HG03039 (cell line): ENCODE data around the gene USP10.

Experiments
- ATAC-seq: cut with Tn5 transposase; IDR thresholded peaks from one replicate; pipeline ENCODE4 v1.9.1; 2021; ENCODE audit warnings: mild to moderate bottlenecking, moderate library complexity; ENCODE audit not compliant: unreplicated experiment

Gene USP10

DNA sequence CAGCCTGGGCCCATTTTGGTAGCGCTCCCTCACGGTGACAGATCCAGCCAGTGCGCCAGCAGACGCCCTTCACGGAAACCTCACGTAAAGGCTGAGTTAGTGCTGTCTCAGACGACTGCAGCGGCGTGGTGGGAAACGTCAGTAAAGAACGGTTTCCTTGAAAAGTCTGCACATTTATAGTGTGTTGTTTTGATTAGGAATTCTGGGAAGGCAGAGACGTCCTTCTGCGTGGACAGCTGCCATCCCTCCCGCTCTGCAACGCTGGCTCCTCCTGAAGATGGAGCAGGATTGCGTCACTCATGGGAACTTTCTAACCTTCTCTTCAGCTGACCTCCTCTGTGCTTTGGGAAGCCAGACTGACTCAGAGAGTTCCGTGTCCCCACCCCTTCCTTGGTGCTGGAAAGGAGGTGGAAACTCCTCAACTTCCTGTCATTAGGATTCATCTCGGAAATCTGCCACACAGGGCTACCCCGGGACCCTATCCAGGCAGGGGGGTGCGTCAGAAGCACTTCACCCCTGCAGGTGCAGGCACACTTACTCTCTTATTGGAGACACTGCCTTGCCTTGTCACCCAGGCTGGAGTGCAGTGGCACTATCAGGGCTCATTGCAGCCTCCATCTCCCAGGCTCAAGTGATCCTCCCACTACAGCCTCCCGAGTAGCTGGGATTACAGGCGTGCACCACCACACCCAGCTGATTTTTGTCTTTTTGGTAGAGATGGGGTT lies 95.7 kb downstream of the USP10 start:
- ATAC-seq, result no peak

DNA sequence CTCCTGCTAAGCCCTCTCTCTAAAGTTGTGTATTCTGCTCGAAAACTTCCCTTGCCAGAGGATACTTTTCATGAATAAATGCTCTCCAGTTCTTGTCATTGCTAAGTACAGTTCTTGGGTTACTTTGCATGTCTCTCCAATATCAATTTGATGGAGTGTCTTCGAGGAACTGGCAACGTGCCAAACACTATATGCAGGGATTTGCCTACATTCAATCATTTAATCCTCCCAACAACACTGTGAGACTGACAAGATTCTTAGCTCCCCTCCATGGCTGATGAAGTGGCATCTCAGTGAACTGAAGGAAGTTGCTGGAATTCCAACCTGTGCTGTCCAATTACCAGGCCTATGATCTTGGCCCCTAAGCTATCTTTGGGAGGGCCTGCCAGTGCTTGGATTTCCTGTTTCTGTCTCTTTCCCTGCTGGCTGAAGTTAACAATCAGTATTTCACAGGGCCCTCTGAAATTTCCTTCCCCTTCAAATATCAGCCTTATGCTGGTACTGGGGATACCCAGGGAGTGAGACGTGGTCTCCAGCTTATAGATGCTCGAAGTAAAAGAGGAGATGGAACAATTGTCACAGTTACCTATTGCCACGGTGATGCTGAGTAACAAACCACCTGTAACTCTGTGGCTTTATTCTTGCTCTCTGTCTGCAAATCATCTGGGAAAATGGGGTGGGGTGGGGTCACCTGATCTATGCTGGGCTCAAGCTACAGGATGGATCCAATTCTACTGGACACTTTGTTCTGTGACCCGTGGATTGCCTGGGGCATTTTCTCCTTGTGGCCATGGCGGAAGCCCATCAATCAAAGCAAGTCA lies 100.6 kb downstream of the USP10 start:
- ATAC-seq, result no peak

DNA sequence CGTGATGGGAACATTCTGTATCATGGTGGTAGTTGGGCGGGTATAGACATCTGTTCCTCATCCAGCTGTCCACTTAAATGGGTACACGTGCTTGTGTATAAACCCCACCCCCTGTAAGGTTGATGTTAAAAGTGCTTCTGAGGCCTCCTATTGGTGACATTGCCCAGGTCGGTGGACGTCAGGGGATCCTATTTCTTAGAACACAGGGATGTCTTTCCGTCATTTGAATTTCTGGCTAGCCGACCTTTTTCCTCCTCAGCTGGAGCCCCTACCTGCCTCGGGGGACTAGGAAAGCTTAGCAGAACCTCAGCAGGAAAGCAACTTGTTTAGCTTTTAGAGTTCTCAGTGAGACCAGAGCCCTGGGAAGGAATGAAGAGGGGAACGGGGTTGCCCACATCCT lies 103.3 kb downstream of the USP10 start:
- no peak for ATAC-seq

DNA sequence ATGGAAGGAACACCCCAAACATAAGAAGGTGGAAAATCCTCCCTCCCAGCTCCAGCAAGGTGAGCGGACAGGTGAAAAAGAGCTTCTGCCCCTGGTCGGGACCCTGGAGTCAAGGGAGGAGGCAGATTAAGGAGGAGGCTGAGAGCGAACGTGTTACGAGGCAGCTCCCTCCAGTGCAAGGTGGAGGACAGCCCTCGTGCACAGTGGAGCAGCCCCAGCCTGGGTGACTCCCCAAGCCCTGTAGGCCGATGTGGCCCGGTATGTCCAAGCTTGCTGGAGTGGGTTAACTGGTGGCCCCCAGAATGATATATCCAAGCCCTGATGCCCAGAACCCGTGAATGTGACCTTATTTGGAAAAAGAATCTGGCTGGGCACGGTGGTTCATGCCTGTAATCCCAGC lies 104.5 kb downstream of the USP10 start:
- no peak for ATAC-seq

DNA sequence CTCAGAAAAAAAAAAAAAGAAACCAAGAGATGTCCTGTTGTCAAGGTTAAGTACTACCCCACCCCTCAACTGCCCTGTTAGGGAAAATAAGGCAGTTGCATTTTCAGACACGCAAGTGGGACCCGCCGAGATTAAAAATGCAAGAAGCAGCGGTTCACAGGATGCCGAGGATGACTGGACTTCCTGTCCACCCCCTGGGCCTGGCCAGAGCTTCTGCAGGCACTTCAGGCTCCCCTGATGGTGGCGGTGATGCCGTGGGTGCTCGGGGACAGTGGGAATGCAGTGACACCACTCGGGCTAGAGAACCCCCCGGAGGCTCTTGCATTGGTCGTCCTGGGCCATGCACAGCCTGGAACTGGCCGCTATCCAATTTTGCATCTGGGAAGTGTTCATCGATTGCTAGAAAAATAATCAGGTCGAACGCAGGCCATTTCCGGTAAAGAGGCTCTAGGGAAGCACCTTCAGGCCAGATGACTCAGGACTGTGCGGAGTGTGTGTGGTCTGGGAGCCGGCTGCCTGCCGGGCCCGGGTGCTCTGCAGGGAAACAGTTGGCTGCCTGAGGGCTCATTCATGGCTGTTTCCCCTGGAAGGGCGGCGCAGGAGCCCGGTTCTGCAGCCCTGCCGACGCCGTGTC lies 106.6 kb downstream of the USP10 start:
- ATAC-seq, result no peak

DNA sequence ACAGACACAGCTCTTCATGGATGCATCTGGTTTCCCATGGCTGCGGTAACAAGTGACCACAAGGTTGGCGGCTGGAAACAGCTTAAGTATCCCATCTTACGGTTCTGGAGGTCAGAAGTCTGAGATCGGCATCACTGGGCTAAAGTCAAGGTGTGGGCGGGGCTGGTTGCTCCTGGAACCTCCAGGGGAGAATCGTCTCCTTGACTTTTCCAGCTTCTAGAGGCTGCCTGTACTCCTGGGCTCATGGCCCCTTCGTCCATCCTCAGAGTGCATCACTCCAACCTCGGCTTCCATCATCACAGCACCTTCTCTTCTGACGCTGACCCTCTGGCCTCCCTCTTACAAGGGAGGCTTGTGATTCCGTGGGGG lies 107.1 kb downstream of the USP10 start:
- ATAC-seq, result no peak

DNA sequence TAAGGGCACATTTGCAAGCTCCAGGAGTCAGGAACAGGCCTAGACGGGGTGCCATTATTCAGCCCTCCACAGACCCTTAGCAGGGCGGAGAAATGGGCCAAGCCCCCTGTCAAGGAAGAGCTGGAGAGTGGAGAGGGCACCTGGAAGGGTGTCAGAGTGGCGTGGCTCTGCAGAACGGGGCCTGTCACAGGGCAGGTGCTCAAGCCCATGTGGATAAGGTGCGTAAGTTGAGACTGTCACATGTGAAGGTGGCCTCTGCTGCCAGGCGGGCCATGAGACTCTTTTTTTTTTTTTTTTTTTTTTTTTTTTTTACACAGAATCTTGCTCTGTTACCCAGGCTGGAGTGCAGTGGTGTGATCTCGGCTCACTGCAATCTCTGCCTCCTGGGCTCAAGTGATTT lies 108.0 kb downstream of the USP10 start:
- ATAC-seq, result no peak

DNA sequence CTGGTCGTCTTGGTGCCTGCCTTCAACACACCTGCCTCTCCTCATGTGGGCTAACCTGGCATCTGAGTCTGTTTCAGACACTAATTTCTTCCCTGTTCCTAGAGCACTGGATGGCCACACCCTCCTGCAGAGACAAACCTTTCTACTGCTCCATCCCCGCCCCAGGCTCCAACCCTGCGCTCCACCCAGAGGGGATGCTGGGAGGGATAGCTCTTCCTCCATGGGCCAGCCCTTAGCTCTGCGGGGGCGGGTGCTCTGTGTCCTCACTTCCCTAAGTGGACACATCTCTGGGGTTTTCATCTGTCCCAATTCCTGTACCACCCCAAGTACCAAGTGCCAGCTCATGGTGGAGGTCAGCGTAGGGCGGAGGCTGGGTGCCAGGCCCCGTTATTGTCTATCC lies 109.0 kb downstream of the USP10 start:
- no peak for ATAC-seq

DNA sequence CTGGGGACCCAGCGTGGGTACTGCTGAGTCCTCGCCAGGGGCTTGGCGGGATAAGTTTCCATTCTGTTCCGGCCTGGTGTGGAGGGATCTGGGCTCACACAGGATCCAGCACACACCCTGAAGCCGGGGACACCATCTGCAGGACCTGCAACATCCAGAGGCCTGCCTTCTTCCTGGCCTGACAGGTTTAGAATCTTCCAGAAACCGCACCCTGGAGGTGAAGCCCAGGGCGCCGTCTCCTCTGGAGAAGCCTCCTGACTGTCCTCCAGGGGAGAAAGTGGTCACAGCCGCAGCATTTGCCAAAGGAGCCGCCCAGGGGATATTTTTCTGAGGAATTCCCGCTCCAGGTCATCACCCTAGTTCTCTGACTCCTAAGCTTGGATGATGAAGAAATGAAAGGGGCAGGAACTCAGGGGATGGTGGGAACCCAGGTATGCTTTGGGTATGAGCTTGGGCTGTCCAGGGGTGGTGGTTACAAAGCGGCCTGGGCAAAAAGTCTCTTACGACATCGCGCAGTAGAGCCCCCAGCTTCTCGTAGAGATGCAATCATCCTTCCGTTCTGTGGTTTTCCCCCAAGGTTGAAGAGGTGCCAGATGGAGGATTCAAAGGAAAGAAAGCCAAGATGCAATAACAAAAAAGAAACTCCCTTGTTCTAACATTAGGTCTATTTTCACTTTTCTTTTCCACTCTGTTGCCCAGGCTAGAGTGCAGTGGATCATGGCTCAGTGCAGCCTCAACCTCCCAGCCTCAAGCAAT lies 110.9 kb downstream of the USP10 start:
- ATAC-seq, result no peak

DNA sequence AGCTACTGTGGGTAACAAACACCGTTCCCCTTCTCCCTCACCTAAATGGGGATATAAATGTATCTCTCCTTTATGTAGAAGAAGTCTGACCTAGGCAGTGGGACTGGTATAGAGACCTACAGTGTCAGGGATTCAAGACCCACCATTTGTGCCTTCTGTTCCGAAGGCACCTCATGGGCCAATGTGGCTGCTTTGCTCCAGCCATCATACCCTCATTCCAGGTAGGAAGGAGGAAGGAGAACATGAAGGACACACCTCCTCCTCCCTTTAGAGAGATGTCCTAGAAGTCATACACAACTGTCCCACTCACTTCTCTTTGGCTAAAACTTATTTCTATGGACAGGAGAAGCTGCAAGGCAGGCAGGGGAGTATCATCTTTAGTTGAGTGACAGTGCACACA lies 111.7 kb downstream of the USP10 start:
- ATAC-seq, result no peak

DNA sequence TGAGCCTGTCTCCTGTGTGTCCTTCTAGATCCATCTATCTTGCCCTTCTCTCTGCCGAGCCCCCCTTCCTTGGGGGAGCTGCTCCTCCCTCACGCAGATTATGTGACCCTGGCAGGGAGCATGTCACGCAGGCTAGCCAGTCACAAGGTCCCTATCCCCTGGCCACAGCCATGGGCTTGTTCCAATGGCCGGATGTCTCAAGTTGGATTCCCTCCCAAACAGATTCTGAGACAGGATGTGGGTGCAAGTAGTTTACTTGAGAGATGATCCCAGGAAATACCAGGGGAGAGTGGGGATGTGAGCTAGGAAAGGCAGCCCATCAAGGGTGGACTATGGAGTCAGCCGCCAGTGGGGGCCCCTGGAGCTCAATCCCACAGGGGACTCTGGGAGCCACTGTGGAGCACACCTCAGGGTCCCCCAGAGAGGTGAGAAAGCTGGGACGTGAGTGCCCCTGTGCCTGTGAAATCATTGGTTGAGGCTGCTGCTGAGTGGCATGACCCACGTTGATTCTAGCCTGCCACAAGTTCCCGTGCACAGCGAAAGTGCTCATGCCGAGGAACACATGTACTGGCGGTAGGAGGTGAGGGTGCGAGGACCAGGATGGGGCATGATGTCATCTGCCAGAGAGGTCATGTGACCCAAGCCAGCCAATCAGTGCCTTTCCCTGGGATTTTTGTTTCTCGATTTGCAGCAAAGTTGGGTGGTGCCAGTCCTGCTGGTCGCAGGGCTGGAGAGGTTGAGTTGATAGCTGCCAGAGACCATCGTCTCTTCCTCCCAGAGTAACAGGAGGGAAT lies 113.5 kb downstream of the USP10 start:
- ATAC-seq, result no peak

DNA sequence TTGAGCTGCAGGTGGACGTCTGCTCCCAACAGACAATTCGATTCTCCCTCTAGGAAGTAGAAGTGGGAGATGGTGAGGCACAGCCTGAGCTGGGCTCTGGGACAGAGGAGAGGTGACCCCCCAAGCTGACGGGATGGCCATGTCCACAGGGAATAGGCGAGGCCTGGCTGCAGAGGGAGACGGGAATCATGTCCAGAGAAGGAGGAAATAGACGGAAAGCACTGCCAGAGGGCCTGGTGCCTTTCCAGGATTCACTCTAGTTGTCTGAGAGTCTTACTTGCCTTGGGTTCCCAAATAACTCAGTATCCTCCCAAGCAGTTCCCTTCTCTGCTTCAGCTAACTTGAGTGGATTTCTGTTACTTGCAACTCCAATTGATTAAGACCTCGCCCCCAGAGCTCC lies 115.7 kb downstream of the USP10 start:
- no peak for ATAC-seq

DNA sequence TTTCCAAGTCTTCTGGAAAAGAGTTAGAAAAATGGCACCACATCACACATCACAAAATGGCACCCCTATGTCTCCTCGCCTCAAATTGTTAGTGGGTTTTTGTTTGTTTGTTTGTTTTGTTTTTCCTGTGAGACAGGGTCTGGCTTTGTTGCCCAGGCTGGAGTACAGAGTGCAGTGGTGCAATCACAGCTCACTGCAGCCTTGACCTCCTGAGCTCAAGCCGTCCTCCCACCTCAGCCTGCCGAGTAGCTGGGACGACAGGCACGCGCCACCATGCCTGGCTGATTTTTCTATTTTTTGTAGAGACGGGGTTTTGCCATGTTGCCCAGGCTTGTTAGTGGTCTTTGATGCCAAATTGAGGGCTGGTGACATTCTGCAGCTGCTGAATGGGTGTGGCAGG lies 116.2 kb downstream of the USP10 start:
- no peak for ATAC-seq

DNA sequence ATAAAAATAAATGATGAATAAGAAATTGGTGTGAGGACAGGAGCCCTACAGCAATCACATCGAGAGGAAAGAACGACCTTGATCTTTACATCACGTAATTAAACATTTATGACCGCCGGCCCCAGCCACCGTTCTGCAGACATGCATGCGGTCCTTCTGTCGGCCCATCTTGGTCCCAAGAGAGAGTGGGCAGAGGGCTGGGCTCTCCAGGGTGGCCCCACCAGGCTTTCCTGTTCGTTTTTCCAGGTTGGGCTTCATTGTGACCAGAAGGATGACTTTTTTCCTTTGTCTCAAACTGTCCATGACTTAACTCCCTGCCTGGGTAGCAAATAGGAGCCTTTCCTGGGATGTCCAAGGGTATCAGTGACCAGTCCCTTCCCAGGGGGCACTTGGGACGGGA lies 116.7 kb downstream of the USP10 start:
- no peak for ATAC-seq

DNA sequence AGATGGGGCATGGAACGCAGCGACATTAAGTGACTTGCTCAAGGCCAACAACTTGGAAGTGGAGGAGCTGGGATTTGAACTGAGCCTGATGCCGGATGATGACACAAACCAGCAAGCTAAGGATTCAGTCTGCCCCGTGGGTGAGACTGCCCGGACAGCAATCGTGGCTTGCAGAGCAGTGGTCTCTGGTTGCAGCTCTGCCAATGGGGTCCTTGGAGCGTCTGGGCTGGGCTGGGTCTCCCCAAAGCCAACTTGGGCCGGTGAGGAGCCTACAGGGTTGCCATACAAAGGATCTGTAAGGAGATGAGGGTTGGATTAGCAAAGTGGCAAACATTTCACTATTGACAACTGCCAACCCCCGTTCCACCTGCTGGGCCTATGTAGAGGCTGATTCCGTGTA lies 117.4 kb downstream of the USP10 start:
- ATAC-seq, result no peak

DNA sequence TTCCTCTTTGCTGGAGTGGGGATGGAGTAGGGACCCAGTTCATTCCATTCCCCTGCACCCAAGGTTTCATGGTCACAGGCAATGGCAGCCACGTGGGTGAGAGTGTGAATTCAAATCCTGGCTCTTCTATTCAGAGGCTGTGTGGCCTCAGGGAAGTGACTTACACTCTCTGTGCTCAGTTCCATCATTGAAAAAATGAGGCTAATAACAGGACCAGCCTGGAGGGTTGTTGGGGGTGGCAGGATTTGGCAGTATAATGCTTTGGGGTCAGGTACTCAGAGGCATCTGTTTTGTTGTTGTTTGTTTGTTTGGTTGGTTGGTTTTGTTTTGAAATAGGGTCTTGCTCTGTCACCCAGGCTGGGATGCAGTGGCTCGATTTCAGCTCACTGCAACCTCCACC lies 117.8 kb downstream of the USP10 start:
- no peak for ATAC-seq

DNA sequence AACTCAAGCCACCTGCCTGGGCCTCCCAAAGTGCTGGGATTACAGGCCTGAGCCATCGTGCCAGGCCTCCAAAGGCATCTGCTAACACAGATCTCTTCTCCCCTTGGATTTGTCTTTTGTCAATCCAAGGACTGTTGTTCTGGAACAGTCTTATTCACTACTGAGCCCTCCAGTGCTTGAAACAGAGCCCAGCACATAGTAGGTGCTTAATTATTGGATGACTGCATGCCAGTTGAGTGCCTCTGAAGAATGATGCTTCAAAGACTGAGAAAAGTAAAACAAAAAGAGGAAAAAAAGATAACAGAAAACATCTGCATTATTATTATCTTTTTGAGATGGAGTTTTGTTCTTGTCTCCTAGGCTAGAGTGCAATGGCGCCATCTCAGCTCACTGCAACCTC lies 118.3 kb downstream of the USP10 start:
- no peak for ATAC-seq

DNA sequence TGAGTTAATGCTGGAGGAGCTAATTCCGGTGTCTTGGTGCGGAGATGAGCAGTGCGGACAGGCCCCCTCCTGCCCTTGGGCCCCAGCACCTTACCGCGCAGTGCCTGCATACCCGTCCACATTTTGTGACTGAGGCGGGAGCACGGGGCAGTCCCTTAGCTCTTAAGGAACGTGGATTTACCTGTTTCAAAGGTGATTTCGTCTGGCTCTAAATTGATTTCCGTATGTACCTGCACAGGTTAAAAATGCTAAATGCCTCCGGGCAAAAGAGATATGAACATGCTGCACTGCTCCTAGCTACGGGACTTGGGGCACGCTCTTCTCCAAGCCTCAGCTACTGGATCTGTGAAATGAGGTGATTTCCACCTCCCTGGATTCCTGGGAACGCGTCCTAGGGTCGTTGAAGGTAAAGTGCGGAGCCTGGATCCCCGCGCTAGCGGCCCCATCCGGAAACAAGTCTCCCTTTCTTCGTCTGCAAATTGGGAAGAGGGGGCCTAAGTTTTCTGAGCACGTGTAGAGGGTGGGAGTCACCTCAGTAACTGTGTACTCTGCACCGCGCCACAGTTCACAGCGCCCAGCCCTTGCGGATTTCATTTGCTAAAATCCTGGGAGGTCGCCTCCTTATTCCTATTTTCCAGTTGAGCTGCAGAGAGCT lies 119.3 kb downstream of the USP10 start:
- no peak for ATAC-seq

DNA sequence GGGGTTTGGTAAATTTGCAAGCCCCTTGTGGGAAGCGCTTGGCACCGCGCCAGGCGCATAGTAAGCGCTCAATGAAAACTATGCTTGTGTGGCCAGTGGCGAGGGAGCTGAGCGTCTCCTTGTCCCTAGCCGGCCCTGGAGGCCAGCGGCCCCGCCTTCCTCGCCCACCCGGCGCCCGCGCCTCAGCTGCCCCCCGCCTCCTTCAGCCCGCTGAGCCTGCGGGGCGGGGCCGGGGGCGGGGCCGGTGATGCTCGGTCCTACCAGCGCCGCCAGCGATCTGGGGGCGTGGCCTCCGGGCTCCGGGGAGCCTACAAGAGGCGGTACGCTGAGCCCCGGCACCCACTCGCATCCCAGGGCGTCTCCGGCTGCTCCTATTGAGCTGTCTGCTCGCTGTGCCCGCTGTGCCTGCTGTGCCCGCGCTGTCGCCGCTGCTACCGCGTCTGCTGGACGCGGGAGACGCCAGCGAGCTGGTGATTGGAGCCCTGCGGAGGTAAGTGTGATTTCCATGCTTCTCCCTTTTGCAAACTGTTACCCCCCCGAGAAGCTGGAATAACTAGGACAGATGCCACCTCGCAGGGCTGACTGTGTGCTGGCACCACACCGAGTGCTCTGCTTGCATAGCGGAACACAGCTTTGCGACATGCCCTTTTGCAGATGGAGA lies 120.0 kb downstream of the USP10 start, which contains the start of gene CRISPLD2:
Gene CRISPLD2, plus strand, starts transcription at position 342 of the 661 bp plus-strand sequence. CDS start 18,511 bp downstream, outside the sequence.
- ATAC-seq, result no peak
